ENCODE results near the gene CTSA.

Gene CTSA

GRCh38 chr20:45852326-45852725 lies 38.8 kb upstream of the CTSA start:
- peaks cover 13% of the 10 kb centered on the region for H3K4me1 ChIP-seq (ENCODE audit: control insufficient read depth, low read length)
- peaks cover 24% of the 10 kb centered on the region for H3K79me2 ChIP-seq (ENCODE audit: control insufficient read depth, low read length)
- H3K9me2 ChIP-seq (replicated peaks; ENCODE audit: control insufficient read depth, low read length): no peaks in the 10 kb centered on the region
- no peaks in the 10 kb centered on the region; the same call in 1 of the 2 replicates for H4K20me1 ChIP-seq (ENCODE audit: control insufficient read depth, insufficient read depth, low read depth, low read length)
- no peak overlapping the region for H3K27ac ChIP-seq (ENCODE audit: low read depth, low read length)
- TF ChIP-seq CTCF (IDR thresholded peaks at IDR 0.05; ENCODE audit: low read depth, low read length, poor library complexity, severe bottlenecking) (no peak), EZH2phosphoT487 (IDR thresholded peaks at IDR 0.05; ENCODE audit: borderline replicate concordance, low read length) (no peak)
- 0 out of 2 replicates have a peak, but pooled peaks cover 6% of the 10 kb centered on the region for H3K36me3 ChIP-seq (ENCODE audit: control insufficient read depth, low read length)
- no peaks in the 10 kb centered on the region for H3F3A ChIP-seq (ENCODE audit: control insufficient read depth, insufficient read depth)
- no peak overlapping the region for H3K4me3 ChIP-seq (ENCODE audit: low read length)
- H3K9me3 ChIP-seq (ENCODE audit: control insufficient read depth, insufficient read depth, low read length): no peaks in the 10 kb centered on the region
- no peak overlapping the region for H3K4me2 ChIP-seq (ENCODE audit: low read length)
- H3K27me3 ChIP-seq (ENCODE audit: control insufficient read depth, low read length): no peaks in the 10 kb centered on the region

DNA sequence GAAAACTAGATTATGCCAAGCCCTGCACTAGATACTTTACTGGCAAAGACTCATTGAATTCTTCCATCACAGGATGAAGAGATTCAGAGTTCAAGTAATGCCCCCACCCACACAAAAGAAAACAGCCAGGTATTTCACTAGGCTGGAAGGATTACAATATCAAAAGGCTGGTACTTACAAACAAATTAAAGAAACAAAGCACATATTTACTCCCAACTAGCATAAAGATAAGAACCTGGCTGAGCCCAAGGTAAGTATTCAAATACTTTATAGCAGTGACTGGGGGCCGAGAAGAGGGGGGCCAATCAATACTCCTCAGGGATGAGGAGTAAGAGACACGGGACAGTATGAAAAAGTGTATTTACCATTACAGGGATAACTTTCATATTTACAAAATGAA lies 37.7 kb upstream of the CTSA start:
- no peak overlapping the region for H3K27ac ChIP-seq (ENCODE audit: low read depth, low read length)

GRCh38 chr20:45857114-45857881 lies 33.8 kb upstream of the CTSA start, which contains the start of the genes ACOT8 and ZSWIM3:
TSS of gene ACOT8 (minus strand) at chr20:45857392. CDS start at chr20:45857315, 77 bp downstream.
TSS of gene ZSWIM3 (plus strand) at chr20:45857614. CDS start at chr20:45857826, 212 bp downstream.
- Histone ChIP-seq H3K79me2 (ENCODE audit: control insufficient read depth, low read length) (peaks cover 31% of the 10 kb centered on the region), H3F3A (ENCODE audit: control insufficient read depth, insufficient read depth) (no peaks in the 10 kb centered on the region), H3K27me3 (ENCODE audit: control insufficient read depth, low read length) (no peaks in the 10 kb centered on the region), H3K36me3 (ENCODE audit: control insufficient read depth, low read length) (0 out of 2 replicates have a peak, but pooled peaks cover 6% of the 10 kb centered on the region), H3K4me1 (ENCODE audit: control insufficient read depth, low read length) (peaks cover 22% of the 10 kb centered on the region), H3K4me3 (ENCODE audit: low read length) (peak within 1 kb of the TSS; percentile 78), H3K9me2 (replicated peaks; ENCODE audit: control insufficient read depth, low read length) (no peaks in the 10 kb centered on the region), H3K9me3 (ENCODE audit: control insufficient read depth, insufficient read depth, low read length) (no peaks in the 10 kb centered on the region), H3K4me2 (ENCODE audit: low read length) (peak within 1 kb of the TSS; percentile 82), H3K27ac (ENCODE audit: low read depth, low read length) (peak within 1 kb of the TSS; percentile 47), H4K20me1 (ENCODE audit: control insufficient read depth, insufficient read depth, low read depth, low read length) (no peaks in the 10 kb centered on the region)
- TF ChIP-seq EZH2phosphoT487 (IDR thresholded peaks at IDR 0.05; ENCODE audit: borderline replicate concordance, low read length): no peak
- no peak for TF ChIP-seq CTCF (IDR thresholded peaks at IDR 0.05; ENCODE audit: low read depth, low read length, poor library complexity, severe bottlenecking)

More for the DNA sequence above, 37.7 kb upstream of the CTSA start:
- no peaks in the 10 kb centered on the region for H3K9me3 ChIP-seq (ENCODE audit: control insufficient read depth, insufficient read depth, low read length)
- TF ChIP-seq CTCF (IDR thresholded peaks at IDR 0.05; ENCODE audit: low read depth, low read length, poor library complexity, severe bottlenecking): no peak
- no peak for TF ChIP-seq EZH2phosphoT487 (IDR thresholded peaks at IDR 0.05; ENCODE audit: borderline replicate concordance, low read length)
- H3K4me3 ChIP-seq (ENCODE audit: low read length): no peak overlapping the region
- peaks cover 19% of the 10 kb centered on the region for H3K4me1 ChIP-seq (ENCODE audit: control insufficient read depth, low read length)
- peaks cover 30% of the 10 kb centered on the region for H3K79me2 ChIP-seq (ENCODE audit: control insufficient read depth, low read length)
- H3F3A ChIP-seq (ENCODE audit: control insufficient read depth, insufficient read depth): no peaks in the 10 kb centered on the region
- no peak overlapping the region for H3K4me2 ChIP-seq (ENCODE audit: low read length)
- H3K27me3 ChIP-seq (ENCODE audit: control insufficient read depth, low read length): no peaks in the 10 kb centered on the region
- H3K9me2 ChIP-seq (replicated peaks; ENCODE audit: control insufficient read depth, low read length): no peaks in the 10 kb centered on the region
- H3K36me3 ChIP-seq (ENCODE audit: control insufficient read depth, low read length): 0 out of 2 replicates have a peak, but pooled peaks cover 6% of the 10 kb centered on the region
- H4K20me1 ChIP-seq (ENCODE audit: control insufficient read depth, insufficient read depth, low read depth, low read length): no peaks in the 10 kb centered on the region; the same call in 1 of the 2 replicates
